Natural killer cell treated with Interleukin-12 subunit alpha and Interleukin-12 subunit beta and Interleukin-15 and Interleukin-18, amount 100 ng/mL, for 72 hours (primary cell): ENCODE measurements around the gene FZR1. TPM values are rescaled to one million over a fixed set of nuclear protein-coding genes. Genes with fewer than 3 reads are reported as not detected.

Experiments
- ATAC-seq, 2 donors: fragments of 150-1000 bp; cut with Tn5 transposase in 1 of 2; sonication (Bioruptor Pico), chemical (Tn5 transposase) in 1 of 2; 2 replicates each; pipeline ENCODE4 v1.10.0; 2021
- DNase-seq: peaks from one replicate; pipeline ENCODE4 v3.0.0; 2022; ENCODE audit warnings: low spot score
- H3K27ac Mint-ChIP-seq, 2 donors: 1 replicate in 1 of 2; 2 replicates in 1 of 2; pipeline ENCODE4 v1.8.0; 2022; ENCODE audit warnings: mixed read lengths in 2 of 2, mild to moderate bottlenecking in 1 of 2, moderate library complexity in 1 of 2
- H3K27me3 Mint-ChIP-seq, 2 donors: 1 replicate in 1 of 2; 2 replicates in 1 of 2; pipeline ENCODE4 v1.8.0; 2022; ENCODE audit warnings: mixed read lengths in 2 of 2
- H3K36me3 Mint-ChIP-seq: one replicate; pipeline ENCODE4 v1.8.0; 2022; ENCODE audit warnings: mixed read lengths
- H3K4me1 Mint-ChIP-seq, 2 donors: 1 replicate in 1 of 2; 2 replicates in 1 of 2; pipeline ENCODE4 v1.8.0; 2022; ENCODE audit warnings: low read depth in 2 of 2, mixed read lengths in 2 of 2, mild to moderate bottlenecking in 1 of 2
- H3K4me3 Mint-ChIP-seq: one replicate; pipeline ENCODE4 v1.8.0; 2022; ENCODE audit warnings: mixed read lengths
- H3K9me3 Mint-ChIP-seq: 2 replicates; pipeline ENCODE4 v1.8.0; 2022; ENCODE audit warnings: mixed read lengths
- total RNA-seq, 2 donors: library from RNA; stranded (reverse); gene quantifications; one replicate each; pipeline ENCODE4 v1.2.3, GENCODE V29; 2022

Gene FZR1
- 10 to 100 TPM; 51.4 to 63.0 TPM for total RNA-seq

DNA sequence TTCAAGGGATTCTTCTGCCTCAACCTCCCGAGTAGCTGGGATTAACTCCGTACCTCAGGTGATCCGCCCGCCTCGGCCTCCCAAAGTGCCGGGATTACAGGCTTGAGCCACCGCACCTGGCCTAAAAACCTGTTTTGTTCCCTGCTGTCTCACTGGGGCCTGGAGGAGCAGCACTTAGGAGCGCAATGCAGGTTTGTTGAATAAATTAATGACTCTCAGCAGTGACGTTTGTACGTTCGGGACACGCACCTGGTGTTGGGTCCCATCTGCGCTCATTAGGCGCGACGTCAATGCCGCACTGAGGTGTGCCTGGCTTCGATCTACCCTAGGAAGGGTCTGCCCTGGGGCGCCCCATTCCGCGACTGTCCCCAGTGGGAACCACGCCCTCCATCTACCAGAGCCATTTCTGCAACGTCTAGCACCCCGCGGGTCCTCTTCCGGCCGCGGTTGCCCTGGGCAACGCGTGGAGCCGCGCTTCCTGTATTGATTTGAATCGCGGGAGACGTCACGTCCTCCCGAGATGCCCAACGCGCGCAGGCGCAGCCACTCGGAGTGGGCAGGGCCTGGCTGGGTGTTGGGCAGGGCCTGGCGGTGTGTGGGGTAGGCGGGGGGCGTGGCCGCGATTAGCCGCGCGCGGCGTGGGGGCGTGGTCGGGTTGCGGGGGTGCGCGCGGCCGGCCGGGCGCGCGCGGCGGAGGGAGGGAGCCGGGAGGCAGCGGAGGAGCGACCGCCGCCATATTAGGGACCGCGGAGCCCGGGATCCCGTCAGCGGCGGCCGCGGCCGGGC lies at the start of gene FZR1:
TSS of gene FZR1 (plus strand) at position 714 of the 786 bp plus-strand sequence. CDS start 16,679 bp downstream, outside the sequence.
- Mint-ChIP-seq H3K36me3 (no peaks in the 10 kb centered on the region), H3K9me3 (no peaks in the 10 kb centered on the region), H3K27me3 (no peaks in the 10 kb centered on the region), H3K4me3 (peak within 1 kb of the TSS; percentile 95), H3K4me1 (peaks cover 41% of the 10 kb centered on the region in 2 donors), H3K27ac (peak within 1 kb of the TSS; percentile 86 to 92)
- DNase-seq (peak; percentile 100), ATAC-seq (peak; percentile 97 to 98)

- no peak overlapping the region for H3K27ac Mint-ChIP-seq
- no peak overlapping the region for H3K4me3 Mint-ChIP-seq
- peaks cover 0 to 7% of the 10 kb centered on the region in 2 donors for H3K4me1 Mint-ChIP-seq
- no peak for ATAC-seq
- no peaks in the 10 kb centered on the region for H3K9me3 Mint-ChIP-seq
- H3K27me3 Mint-ChIP-seq, result no peaks in the 10 kb centered on the region
- no peak for DNase-seq
- H3K36me3 Mint-ChIP-seq, result no peaks in the 10 kb centered on the region
Measured at GRCh38 chr19:3456925-3457527, 49.1 kb upstream of the FZR1 start.

- Mint-ChIP-seq H3K4me3 (no peak overlapping the region), H3K27me3 (no peaks in the 10 kb centered on the region), H3K9me3 (no peaks in the 10 kb centered on the region), H3K4me1 (peaks cover 0 to 7% of the 10 kb centered on the region in 2 donors), H3K27ac (no peak overlapping the region), H3K36me3 (peaks cover 3% of the 10 kb centered on the region)
- DNase-seq (no peak), ATAC-seq (no peak)
Measured at GRCh38 chr19:3457528-3458228, 48.4 kb upstream of the FZR1 start.

GRCh38 chr19:3458229-3459088 lies 47.7 kb upstream of the FZR1 start:
- Mint-ChIP-seq H3K4me1 (peaks cover 0 to 7% of the 10 kb centered on the region in 2 donors), H3K9me3 (no peaks in the 10 kb centered on the region)

GRCh38 chr19:3459089-3459881 lies 46.8 kb upstream of the FZR1 start:
- H3K27ac Mint-ChIP-seq, result no peak overlapping the region
- H3K4me3 Mint-ChIP-seq, result no peak overlapping the region
- DNase-seq (no peak), ATAC-seq (no peak)
- peaks cover 0 to 7% of the 10 kb centered on the region in 2 donors for H3K4me1 Mint-ChIP-seq
- no peaks in the 10 kb centered on the region for H3K9me3 Mint-ChIP-seq
- H3K36me3 Mint-ChIP-seq, result peaks cover 4% of the 10 kb centered on the region
- no peaks in the 10 kb centered on the region for H3K27me3 Mint-ChIP-seq

More at GRCh38 chr19:3458229-3459088, 47.7 kb upstream of the FZR1 start:
- Mint-ChIP-seq H3K27me3 (no peaks in the 10 kb centered on the region), H3K4me3 (no peak overlapping the region), H3K27ac (no peak overlapping the region), H3K36me3 (peaks cover 4% of the 10 kb centered on the region)
- no peak for ATAC-seq
- DNase-seq, result no peak

- H3K36me3 Mint-ChIP-seq, result peaks cover 4% of the 10 kb centered on the region
- H3K27me3 Mint-ChIP-seq, result no peaks in the 10 kb centered on the region
- H3K9me3 Mint-ChIP-seq, result no peaks in the 10 kb centered on the region
- peaks cover 0 to 7% of the 10 kb centered on the region in 2 donors for H3K4me1 Mint-ChIP-seq
- H3K4me3 Mint-ChIP-seq, result no peak overlapping the region
- H3K27ac Mint-ChIP-seq, result no peak overlapping the region
- DNase-seq (no peak), ATAC-seq (peak in 1 of 2 donors; percentile 7)
Measured at GRCh38 chr19:3459965-3460582, 46.0 kb upstream of the FZR1 start.

GRCh38 chr19:3462991-3463713 lies 43.0 kb upstream of the FZR1 start:
- ATAC-seq, result no peak
- no peaks in the 10 kb centered on the region for H3K27me3 Mint-ChIP-seq
- H3K4me3 Mint-ChIP-seq, result no peak overlapping the region
- DNase-seq, result no peak
- H3K9me3 Mint-ChIP-seq, result no peaks in the 10 kb centered on the region
- H3K36me3 Mint-ChIP-seq, result peaks cover 4% of the 10 kb centered on the region
- peaks cover 0 to 5% of the 10 kb centered on the region in 2 donors for H3K4me1 Mint-ChIP-seq
- no peak overlapping the region for H3K27ac Mint-ChIP-seq

DNA sequence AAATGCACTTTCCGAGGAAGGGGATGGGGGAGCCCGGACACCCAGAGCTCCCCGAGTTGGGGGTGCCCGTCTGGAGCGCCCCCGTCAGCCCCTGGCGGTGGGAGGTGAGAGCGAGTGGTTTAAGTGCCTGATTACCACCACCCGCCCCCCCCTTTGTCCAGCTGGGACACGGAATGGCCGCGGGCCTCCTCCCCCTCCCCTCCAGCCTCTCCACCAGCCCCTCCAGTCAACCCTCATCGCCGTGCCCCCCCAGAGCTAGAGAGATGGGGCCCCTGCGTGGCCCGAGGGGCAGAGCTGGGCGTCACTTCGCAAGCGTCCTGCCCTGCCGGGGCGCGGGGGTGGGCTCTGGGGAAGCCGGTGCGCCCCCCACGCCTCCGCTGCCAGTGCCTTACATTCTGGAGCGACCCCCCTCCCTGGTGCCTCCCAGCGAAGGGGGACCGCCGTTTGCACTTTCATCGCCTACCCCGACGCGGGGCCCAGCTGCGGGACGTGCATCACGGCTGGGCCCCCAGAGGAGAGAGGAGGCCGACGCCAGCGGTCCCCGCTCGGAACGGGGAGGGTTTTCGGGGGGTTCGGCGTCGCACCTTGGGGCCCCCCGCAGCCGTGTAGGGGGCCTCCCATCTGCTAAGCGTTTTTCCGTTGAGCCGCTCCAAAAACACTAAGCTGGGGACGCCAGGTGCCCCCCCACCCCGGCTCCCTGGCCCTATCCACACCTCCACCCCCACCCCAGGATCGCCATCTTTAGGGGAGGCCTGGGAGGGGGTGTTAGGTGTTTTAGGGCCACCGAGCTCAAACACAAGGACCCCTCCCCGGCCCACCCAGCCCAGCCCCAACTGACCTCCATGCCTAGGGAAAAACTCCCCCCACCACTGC lies 42.2 kb upstream of the FZR1 start:
- DNase-seq (no peak), ATAC-seq (no peak)
- Mint-ChIP-seq H3K9me3 (no peaks in the 10 kb centered on the region), H3K27me3 (no peaks in the 10 kb centered on the region), H3K4me1 (peaks cover 0 to 3% of the 10 kb centered on the region in 2 donors), H3K4me3 (no peak overlapping the region), H3K36me3 (peaks cover 4% of the 10 kb centered on the region), H3K27ac (no peak overlapping the region)

GRCh38 chr19:3464587-3465235 lies 41.4 kb upstream of the FZR1 start:
- DNase-seq (no peak), ATAC-seq (no peak)
- no peaks in the 10 kb centered on the region for H3K4me1 Mint-ChIP-seq
- H3K27ac Mint-ChIP-seq, result no peak overlapping the region
- H3K9me3 Mint-ChIP-seq, result no peaks in the 10 kb centered on the region
- H3K27me3 Mint-ChIP-seq, result no peaks in the 10 kb centered on the region
- no peak overlapping the region for H3K4me3 Mint-ChIP-seq
- H3K36me3 Mint-ChIP-seq, result peaks cover 4% of the 10 kb centered on the region

DNA sequence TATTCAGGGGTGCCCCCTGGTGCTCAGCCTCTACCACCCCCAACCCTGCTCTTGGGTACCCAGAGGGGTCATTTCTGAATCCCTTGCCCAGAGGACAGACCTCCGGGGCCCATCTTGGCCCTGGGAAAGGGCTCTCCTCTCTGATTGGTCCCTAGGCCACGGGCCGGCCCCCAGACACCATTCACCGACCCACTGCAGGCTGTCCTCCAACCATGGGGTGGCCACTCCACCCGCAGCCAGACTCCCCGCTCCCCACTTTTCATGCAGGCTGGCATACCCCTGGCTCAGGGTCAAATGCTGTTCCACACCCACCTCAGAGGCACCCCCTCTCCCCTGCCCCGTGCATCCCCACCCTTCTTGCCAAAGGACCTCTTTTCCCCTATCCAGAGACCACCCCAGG lies 40.6 kb upstream of the FZR1 start:
- ATAC-seq (no peak), DNase-seq (no peak)
- H3K36me3 Mint-ChIP-seq, result peaks cover 4% of the 10 kb centered on the region
- H3K4me3 Mint-ChIP-seq, result no peak overlapping the region
- no peaks in the 10 kb centered on the region for H3K9me3 Mint-ChIP-seq
- no peaks in the 10 kb centered on the region for H3K4me1 Mint-ChIP-seq
- H3K27ac Mint-ChIP-seq, result no peak overlapping the region
- H3K27me3 Mint-ChIP-seq, result no peaks in the 10 kb centered on the region

GRCh38 chr19:3466635-3467034 lies 39.5 kb upstream of the FZR1 start:
- ATAC-seq, result no peak
- DNase-seq, result no peak
- H3K36me3 Mint-ChIP-seq, result peaks cover 4% of the 10 kb centered on the region
- H3K4me1 Mint-ChIP-seq, result no peaks in the 10 kb centered on the region
- no peak overlapping the region for H3K27ac Mint-ChIP-seq
- H3K27me3 Mint-ChIP-seq, result no peaks in the 10 kb centered on the region
- H3K4me3 Mint-ChIP-seq, result no peak overlapping the region
- H3K9me3 Mint-ChIP-seq, result no peaks in the 10 kb centered on the region
